Psoas muscle (tissue), 8 donors: ENCODE data around the gene ZNF763. TPM values are rescaled to one million over a fixed set of nuclear protein-coding genes. Genes with fewer than 3 reads are reported as not detected.
"Not testable (repeated sequence)": the region's sequence is repeated elsewhere in the genome, so short reads cannot be mapped to it uniquely, and the experiment has no call there.

Experiments
- ATAC-seq, 4 donors: fragments of 200-7000 bp; cut with Tn5 transposase; one replicate each; pipeline ENCODE4 v1.9.1; 2020; ENCODE audit warnings: moderate library complexity in 3 of 4, mild to moderate bottlenecking in 2 of 4
- DNase-seq, 2 donors: peaks; one replicate each; pipeline ENCODE4 v3.0.0-alpha.2; 2020
- H3K27ac ChIP-seq: fragments of 200-600 bp; one replicate; pipeline ENCODE4 v1.8.0; 2022
- H3K27me3 ChIP-seq, 3 donors: fragments of 200-600 bp in 1 of 3; one replicate each; pipeline versions ENCODE4 v1.6.1 to v1.8.0; 2013 to 2022; ENCODE audit warnings: low read length in 2 of 3, mild to moderate bottlenecking in 2 of 3, moderate library complexity in 1 of 3; ENCODE audit not compliant: insufficient read depth in 3 of 3
- H3K36me3 ChIP-seq, 2 donors: fragments of 200-600 bp in 1 of 2; one replicate each; pipeline versions ENCODE4 v1.6.1 to v1.8.0; 2013 to 2022; ENCODE audit warnings: low read depth in 1 of 2, mild to moderate bottlenecking in 1 of 2, moderate library complexity in 1 of 2; ENCODE audit not compliant: insufficient read depth in 1 of 2
- H3K4me1 ChIP-seq: fragments of 200-600 bp; one replicate; pipeline ENCODE4 v1.8.0; 2022
- H3K4me3 ChIP-seq: fragments of 200-600 bp; one replicate; pipeline ENCODE4 v1.8.0; 2022; ENCODE audit warnings: mild to moderate bottlenecking
- H3K9me3 ChIP-seq: fragments of 200-600 bp; one replicate; pipeline ENCODE4 v1.8.0; 2022
- WGBS, 3 donors: extraction: QIAGEN DNeasy Blood & Tissue Kit; methylation state at CpG; one replicate each; pipeline versions ENCODE4 v1.1.6 to v1.1.7; 2013; 5-methylcytosine and 5-hydroxymethylcytosine counted together
- intact Hi-C, 2 donors: fragments of 100-400 bp; cut with DNase I; formaldehyde crosslinking; loops; one replicate each; pipeline versions ENCODE4 v1.11.0 to v1.14.2; 2022
- long read RNA-seq, 2 donors: library from polyadenylated mRNA; unstranded; transcript quantifications; one replicate each; pipeline ENCODE4 v2.0.0, GENCODE V29; 2021
- polyA plus RNA-seq, 3 donors: library from polyadenylated mRNA; stranded (reverse); fragments of 200-250 nt; gene quantifications; one replicate each; pipeline ENCODE4 v1.2.3, GENCODE V29; 2013
- total RNA-seq, 4 donors: library from RNA; stranded (reverse); fragmentation: NEBNext Ultra II Directional in 2 of 4; extraction: Animal tissue kit (Norgen Biotek cat#: 25700) in 2 of 4; gene quantifications; one replicate each; pipeline versions ENCODE4 v1.2.1 to v1.2.4, GENCODE V29; 2021 to 2023
- TF ChIP-seq, protein P1 (sequence below): fragments of 200-600 bp; IDR thresholded peaks from one replicate; pipeline ENCODE4 v1.8.0; 2022; ENCODE audit warnings: antibody characterized with exemption
- donor health status: healthy with polysubstance abuse.
- donor health status: DM: no; HTN: no; CAD: no; lungs with moderate emphysema.
- donor health status: Bipolar disorder and iron deficiency.
- donor health status: healthy.
- donor health status: DM: yes; HTN: yes; CAD: no.
- donor health status: DM: no; HTN: no; CAD: no.
- donor health status: DM: no; HTN: no; CAD: no.
- donor health status: DM: yes; HTN: yes; CAD: no.

ZNF763 gene
- total RNA-seq (1 to 10 TPM in 2 of 4 donors, under 1 TPM in 2; 0.22 to 1.6 (median 0.81) TPM), polyA plus RNA-seq (1 to 10 TPM in 1 of 3 donors, under 1 TPM in 2; 0.56 to 1.3 (median 0.82) TPM)
- long read RNA-seq, donor 1 = 0 reads
- long read RNA-seq, donor 2, partial matches to known transcripts = 0 of 1 reads
- long read RNA-seq, donor 2, other reads (novel, unspliced or antisense) = 0 of 1 reads

DNA sequence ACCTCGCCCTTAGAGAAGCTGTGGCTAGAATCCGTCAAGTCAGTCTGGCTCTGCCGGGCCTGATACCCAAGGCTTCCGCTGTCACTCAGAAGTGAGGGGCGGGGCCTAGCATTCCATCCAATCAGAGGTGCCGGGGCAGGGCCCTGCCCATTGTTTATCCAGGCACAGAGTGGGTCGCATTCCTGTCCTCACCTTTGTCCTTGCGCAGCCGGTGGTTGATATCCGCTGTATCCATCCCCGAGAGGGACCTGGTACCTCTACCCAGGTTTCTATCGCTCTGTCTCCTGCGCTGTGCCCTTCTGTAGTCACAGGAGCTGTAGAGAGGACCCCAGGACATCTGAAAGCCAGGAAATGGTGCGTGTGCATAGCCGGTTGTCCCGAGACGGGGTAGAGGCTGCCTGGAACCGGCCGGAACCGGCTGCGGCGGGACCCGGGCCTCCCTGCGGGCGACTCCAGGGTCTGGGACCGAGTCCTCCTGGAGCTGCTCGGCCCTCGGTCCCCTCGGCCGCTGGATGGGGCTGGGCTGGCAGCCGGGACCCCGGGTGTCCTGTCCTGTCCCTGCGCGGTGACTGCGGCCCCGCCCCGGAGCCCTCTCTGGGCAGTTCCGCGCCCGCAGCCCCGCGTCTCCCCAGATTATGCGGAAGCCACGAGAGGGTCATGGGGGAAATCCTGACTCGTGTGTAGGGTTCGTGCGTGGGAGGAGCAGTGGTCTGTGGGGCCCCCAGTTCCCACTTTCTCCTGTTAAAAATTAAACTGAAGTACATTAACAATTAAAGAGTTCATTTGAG, at the start of gene ZNF763:
TSS of gene ZNF763 (plus strand) at position 183 of the 788 bp plus-strand sequence. CDS start at position 352, 169 bp downstream.
- WGBS, 3 donors = 0 to 1% (median 1%) methylated on average over 41 to 47 of the region's 47 CpGs
- no peaks in the 10 kb centered on the region for H3K27me3 ChIP-seq
- TF ChIP-seq, protein P1, sequence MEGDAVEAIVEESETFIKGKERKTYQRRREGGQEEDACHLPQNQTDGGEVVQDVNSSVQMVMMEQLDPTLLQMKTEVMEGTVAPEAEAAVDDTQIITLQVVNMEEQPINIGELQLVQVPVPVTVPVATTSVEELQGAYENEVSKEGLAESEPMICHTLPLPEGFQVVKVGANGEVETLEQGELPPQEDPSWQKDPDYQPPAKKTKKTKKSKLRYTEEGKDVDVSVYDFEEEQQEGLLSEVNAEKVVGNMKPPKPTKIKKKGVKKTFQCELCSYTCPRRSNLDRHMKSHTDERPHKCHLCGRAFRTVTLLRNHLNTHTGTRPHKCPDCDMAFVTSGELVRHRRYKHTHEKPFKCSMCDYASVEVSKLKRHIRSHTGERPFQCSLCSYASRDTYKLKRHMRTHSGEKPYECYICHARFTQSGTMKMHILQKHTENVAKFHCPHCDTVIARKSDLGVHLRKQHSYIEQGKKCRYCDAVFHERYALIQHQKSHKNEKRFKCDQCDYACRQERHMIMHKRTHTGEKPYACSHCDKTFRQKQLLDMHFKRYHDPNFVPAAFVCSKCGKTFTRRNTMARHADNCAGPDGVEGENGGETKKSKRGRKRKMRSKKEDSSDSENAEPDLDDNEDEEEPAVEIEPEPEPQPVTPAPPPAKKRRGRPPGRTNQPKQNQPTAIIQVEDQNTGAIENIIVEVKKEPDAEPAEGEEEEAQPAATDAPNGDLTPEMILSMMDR = no peak
- no peaks in the 10 kb centered on the region for H3K36me3 ChIP-seq
- DNase-seq (peak; percentile 92 to 94), ATAC-seq (peak; percentile 96 to 99 (median 98))
- intact Hi-C loops = loop anchor here in 1 of 2 donors (2.0 to 10.0 kb wide), 4 partner anchors 24 to 330 kb away; partner anchors contain the start of genes ZNF20, ZNF44 and ZNF700
- peak within 1 kb of the TSS; percentile 63 for H3K27ac ChIP-seq
- H3K4me1 ChIP-seq = peaks cover 10% of the 10 kb centered on the region
- peak within 1 kb of the TSS; percentile 71 for H3K4me3 ChIP-seq
- no peaks in the 10 kb centered on the region for H3K9me3 ChIP-seq

DNA sequence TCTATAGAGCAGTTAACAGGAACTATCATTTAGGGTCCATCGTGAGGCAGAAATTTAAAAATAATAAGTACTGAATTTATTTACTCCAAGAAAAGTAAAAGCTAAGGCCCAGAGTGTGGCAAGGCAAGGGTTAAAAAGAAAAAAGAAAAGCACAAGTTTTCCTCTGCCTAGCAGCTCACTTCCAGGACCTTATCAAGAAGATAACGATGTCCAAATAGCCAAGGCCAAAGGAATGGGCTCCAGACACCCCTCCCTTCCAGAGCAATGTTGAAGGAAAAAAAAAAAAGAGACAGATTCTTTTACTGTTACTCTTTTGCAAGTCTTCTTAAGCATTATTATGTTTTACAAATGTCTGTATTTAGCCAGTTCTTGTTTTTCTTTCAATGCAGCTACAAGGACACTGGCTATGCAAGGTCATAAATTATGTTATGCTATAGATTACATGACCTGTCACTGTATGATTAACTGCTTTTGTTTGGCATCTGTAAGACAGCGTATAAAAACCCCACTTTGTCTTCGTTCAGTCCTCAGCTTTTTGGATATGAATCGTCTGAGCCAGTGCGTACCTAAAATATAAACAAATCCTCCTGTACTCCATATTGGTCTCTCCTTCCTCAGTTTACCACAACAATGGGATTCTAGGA, 42.9 kb upstream of the ZNF763 start:
- TF ChIP-seq, protein P1 = no peak
- H3K27ac ChIP-seq = no peak overlapping the region
- H3K4me1 ChIP-seq = peaks cover 5% of the 10 kb centered on the region
- H3K9me3 ChIP-seq = no peaks in the 10 kb centered on the region
- no peak overlapping the region for H3K4me3 ChIP-seq
- DNase-seq = no peak
- H3K27me3 ChIP-seq = no peaks in the 10 kb centered on the region
- H3K36me3 ChIP-seq = no peaks in the 10 kb centered on the region
- no peak for ATAC-seq
- intact Hi-C loops = loop anchor here (2.0 to 10.0 kb wide), 3 partner anchors 67 to 223 kb away; partner anchors contain the start of genes ZNF20 (in 1 of the 2) and ZNF491 (in 1 of the 2)
- 53 to 59% (median 56%) methylated on average over 6 of the region's 6 CpGs for WGBS, 3 donors

DNA sequence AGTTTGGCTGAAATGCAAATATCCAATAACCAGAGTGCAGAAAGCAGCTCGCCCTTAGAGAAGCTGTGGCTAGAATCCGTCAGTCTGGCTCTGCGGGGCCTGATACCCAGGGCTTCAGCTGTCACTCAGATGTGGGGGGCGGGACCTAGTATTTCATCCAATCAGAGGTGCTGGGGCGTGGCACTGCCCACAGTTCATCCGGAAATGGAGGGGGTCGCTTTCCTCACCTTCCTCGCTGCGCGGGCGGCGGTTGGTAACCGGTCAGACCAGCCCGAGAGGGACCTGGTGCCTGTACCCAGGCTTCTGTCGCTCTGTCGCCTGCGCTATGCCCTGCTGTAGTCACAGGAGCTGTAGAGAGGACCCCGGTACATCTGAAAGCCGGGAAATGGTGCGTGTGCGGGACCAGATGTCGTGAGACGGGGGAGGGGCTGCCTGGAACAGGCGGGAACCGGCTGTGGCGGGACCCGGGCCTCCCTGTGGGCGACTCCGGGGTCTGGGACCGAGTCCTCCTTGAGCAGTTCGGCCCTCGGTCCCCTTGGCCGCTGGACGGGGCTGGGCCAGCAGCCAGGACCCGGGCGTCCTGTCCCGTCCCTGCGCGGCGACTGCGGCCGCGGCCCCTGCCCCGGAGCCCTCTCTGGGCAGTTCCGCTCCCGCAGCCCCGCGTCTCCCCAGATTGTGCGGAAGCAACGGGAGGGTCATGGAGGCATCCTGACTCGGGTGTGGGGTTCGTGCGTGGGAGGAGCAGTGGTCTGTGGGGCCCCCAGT, 39.8 kb upstream of the ZNF763 start, which contains the start of gene ZNF700:
TSS of gene ZNF700 (plus strand) at position 222 of the 765 bp plus-strand sequence. CDS start at position 326, 104 bp downstream.
- TF ChIP-seq, protein P1 = no peak
- peak; percentile 93 to 95 for DNase-seq
- peaks cover 5% of the 10 kb centered on the region for H3K4me1 ChIP-seq
- ATAC-seq = peak; percentile 99 to 100 (median 99)
- no peaks in the 10 kb centered on the region for H3K9me3 ChIP-seq
- intact Hi-C loops = loop anchor here (2.0 to 10.0 kb wide), 4 partner anchors 40 to 220 kb away; partner anchors contain the start of genes ZNF20 (in 2 of the 2), ZNF491 (in 1 of the 2) and ZNF763 (in 1 of the 2)
- H3K27me3 ChIP-seq = no peaks in the 10 kb centered on the region
- peak within 1 kb of the TSS; percentile 99 for H3K4me3 ChIP-seq
- WGBS, 3 donors = 0 to 1% (median 1%) methylated on average over 53 of the region's 53 CpGs
- H3K27ac ChIP-seq = peak within 1 kb of the TSS; percentile 95
- peaks cover 0 to 3% of the 10 kb centered on the region in 2 donors for H3K36me3 ChIP-seq

DNA sequence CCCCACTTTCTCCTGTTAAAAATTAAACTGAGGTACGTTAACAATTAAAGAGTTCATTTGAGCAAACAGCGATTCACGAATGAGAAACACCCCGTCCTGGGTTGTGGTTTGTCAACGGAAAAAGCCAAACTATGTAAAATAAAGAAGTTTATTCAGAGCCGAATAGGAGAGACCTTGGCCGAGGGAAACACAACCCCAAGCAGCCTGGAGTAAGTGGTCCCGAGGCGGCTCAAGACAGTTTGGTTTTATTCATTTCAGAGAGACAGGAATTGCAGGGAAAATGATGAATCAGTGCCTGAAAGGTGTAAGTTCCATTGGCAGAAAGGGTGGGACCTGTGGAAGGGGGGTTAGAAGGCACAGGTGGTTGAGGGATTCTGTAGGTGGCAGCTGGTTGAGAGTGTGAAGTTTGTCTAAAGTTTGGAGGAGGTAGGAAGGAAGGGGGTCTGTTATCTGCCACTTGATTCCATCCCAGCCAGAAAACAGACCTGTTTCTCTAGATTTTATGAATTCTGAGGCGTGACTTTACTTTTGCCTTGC, 39.1 kb upstream of the ZNF763 start:
- DNase-seq, ATAC-seq, H3K4me1 ChIP-seq, H3K36me3 ChIP-seq, H3K9me3 ChIP-seq, H3K27me3 ChIP-seq: not testable (repeated sequence)
- intact Hi-C loops = loop anchor here (2.0 to 10.0 kb wide), 3 partner anchors 39 to 219 kb away; partner anchors contain the start of genes ZNF20 (in 2 of the 2) and ZNF763 (in 1 of the 2)
- WGBS, 3 donors = 12 to 14% (median 13%) methylated on average over 10 of the region's 10 CpGs
- peak overlapping the region; percentile 95 for H3K27ac ChIP-seq
- peak overlapping the region; percentile 99 for H3K4me3 ChIP-seq
